ENCODE data around the gene RPS17.

- TF ChIP-seq CTCF (conservative IDR thresholded peaks at IDR 0.05; ENCODE audit: low read length): no peak
- TF ChIP-seq EZH2phosphoT487 (IDR thresholded peaks at IDR 0.05; ENCODE audit: borderline replicate concordance): no peak
These were observed 27.4 kb upstream of the RPS17 start for GRCh38 chr15:82567661-82568060.

All from Loucy (cell line).